ENCODE results near the gene BRPF1.

Gene BRPF1

GRCh38 chr3:9730657-9731205 is 804 bp upstream of the BRPF1 start:
- H3K27me3 Mint-ChIP-seq: no peaks in the 10 kb centered on the region
- no peak for DNase-seq
- ATAC-seq (replicated peaks): peak; percentile 45 to 46
- H3K9me3 Mint-ChIP-seq: no peaks in the 10 kb centered on the region
- peaks cover 42 to 62% of the 10 kb centered on the region in 2 donors for H3K4me1 Mint-ChIP-seq
- H3K27ac Mint-ChIP-seq: peak overlapping the region; percentile 99
- peak overlapping the region; percentile 87 to 94 for H3K4me3 Mint-ChIP-seq
- peaks cover 10 to 28% of the 10 kb centered on the region in 2 donors for H3K36me3 Mint-ChIP-seq

DNA sequence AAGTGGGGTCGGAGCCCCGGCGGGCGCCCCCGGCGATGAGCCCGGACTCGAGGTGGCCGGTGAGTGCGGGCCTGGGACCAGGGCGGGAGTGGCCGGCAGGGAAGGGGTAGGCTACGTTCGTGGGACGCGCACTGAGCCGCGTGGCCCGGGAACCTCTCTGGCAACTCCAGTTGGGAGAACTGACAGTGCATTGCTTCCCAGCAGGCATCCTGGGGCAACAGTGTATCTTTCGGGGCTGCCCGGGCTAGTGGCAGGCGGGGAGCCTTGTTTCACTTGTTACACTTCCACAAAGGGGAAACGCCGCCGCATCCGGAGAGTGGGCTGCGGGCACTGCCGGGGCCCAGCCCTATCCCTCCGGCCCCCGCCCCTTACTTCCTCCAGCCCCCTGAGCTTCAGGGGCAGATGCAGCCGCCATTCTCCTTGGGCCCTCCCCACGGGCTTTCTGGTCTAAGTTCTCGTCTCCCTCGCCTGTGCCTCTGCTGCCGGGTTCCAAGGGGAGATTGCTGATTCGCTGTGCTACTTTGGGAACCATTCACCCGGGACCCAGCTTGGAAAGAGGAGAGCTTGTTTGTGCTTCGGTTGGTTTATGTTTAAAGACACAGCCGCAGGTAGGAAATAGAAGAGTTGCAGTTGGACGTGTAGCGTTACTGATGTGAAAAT is 675 bp downstream of the BRPF1 start:
- H3K27ac Mint-ChIP-seq: peak overlapping the region; percentile 99
- peak; percentile 45 for DNase-seq
- no peaks in the 10 kb centered on the region for H3K27me3 Mint-ChIP-seq
- peaks cover 44 to 67% of the 10 kb centered on the region in 2 donors for H3K4me1 Mint-ChIP-seq
- ATAC-seq (replicated peaks): peak; percentile 17 to 21
- H3K4me3 Mint-ChIP-seq: peak overlapping the region; percentile 87 to 92
- H3K9me3 Mint-ChIP-seq: no peaks in the 10 kb centered on the region
- H3K36me3 Mint-ChIP-seq: peaks cover 19 to 36% of the 10 kb centered on the region in 2 donors

DNA sequence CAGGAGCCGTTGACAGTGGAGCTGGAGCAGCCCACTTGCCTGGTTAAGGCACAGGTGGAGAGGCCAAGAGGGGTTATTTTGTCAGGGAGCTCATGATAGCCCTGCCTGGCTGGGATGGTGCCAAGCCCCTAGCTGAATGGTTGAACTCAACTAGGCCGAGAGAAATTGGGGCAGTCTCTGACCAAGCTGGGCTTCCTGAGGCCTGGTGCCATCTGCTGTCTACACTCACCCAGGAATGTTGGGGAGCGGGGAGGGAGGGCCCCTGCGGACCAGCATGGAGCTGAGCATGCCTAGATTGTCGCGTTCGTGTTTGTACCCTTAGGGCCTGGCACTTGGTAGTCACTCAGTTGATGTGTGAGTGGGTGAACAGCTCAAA is 1.2 kb downstream of the BRPF1 start:
- Mint-ChIP-seq H3K4me1 (peaks cover 39 to 66% of the 10 kb centered on the region in 2 donors), H3K36me3 (peaks cover 21 to 36% of the 10 kb centered on the region in 2 donors)
- no peak for DNase-seq

GRCh38 chr3:9736831-9737230 is 5.3 kb downstream of the BRPF1 start:
- DNase-seq (no peak), ATAC-seq (replicated peaks) (no peak)
- Mint-ChIP-seq H3K9me3 (no peaks in the 10 kb centered on the region), H3K36me3 (peaks cover 47 to 66% of the 10 kb centered on the region in 2 donors), H3K27ac (peak overlapping the region; percentile 47), H3K27me3 (no peaks in the 10 kb centered on the region), H3K4me3 (no peak overlapping the region), H3K4me1 (peaks cover 33 to 57% of the 10 kb centered on the region in 2 donors)

More for the DNA sequence above, 1.2 kb downstream of the BRPF1 start:
- peak overlapping the region; percentile 99 for H3K27ac Mint-ChIP-seq
- no peaks in the 10 kb centered on the region for H3K27me3 Mint-ChIP-seq
- H3K4me3 Mint-ChIP-seq: peak overlapping the region; percentile 87 to 92
- no peak for ATAC-seq (replicated peaks)
- no peaks in the 10 kb centered on the region for H3K9me3 Mint-ChIP-seq

- Mint-ChIP-seq H3K36me3 (peaks cover 61 to 68% of the 10 kb centered on the region in 2 donors), H3K4me3 (no peak overlapping the region), H3K4me1 (peaks cover 16 to 36% of the 10 kb centered on the region in 2 donors), H3K27ac (no peak overlapping the region), H3K9me3 (no peaks in the 10 kb centered on the region), H3K27me3 (no peaks in the 10 kb centered on the region)
- DNase-seq (no peak), ATAC-seq (replicated peaks) (no peak)
Measured at GRCh38 chr3:9739181-9739580, 7.6 kb downstream of the BRPF1 start.

DNA sequence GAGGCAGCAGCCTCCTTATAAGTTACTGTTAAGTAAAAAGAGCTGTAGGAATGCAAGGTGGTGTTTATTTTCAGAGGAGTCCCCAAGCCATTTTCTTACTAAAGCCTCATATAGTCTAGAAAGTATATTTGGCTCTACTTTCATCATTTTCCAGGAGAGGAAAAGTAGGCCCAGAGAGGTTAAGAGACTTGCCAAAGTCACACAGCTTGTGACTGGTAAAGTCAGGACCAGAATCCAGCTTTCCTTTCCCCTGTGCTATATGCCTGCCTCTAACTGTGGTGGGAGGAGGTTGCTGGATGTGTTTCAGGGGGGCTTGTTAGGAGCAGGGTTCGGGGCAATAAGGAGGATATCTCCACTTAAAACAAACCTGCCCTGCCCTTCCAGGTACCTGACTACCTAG is 11.0 kb downstream of the BRPF1 start:
- H3K36me3 Mint-ChIP-seq: peaks cover 57 to 78% of the 10 kb centered on the region in 2 donors
- H3K27me3 Mint-ChIP-seq: no peaks in the 10 kb centered on the region
- no peaks in the 10 kb centered on the region for H3K9me3 Mint-ChIP-seq
- H3K27ac Mint-ChIP-seq: no peak overlapping the region
- no peak for DNase-seq
- no peak for ATAC-seq (replicated peaks)
- peaks cover 12 to 22% of the 10 kb centered on the region in 2 donors for H3K4me1 Mint-ChIP-seq
- no peak overlapping the region for H3K4me3 Mint-ChIP-seq

DNA sequence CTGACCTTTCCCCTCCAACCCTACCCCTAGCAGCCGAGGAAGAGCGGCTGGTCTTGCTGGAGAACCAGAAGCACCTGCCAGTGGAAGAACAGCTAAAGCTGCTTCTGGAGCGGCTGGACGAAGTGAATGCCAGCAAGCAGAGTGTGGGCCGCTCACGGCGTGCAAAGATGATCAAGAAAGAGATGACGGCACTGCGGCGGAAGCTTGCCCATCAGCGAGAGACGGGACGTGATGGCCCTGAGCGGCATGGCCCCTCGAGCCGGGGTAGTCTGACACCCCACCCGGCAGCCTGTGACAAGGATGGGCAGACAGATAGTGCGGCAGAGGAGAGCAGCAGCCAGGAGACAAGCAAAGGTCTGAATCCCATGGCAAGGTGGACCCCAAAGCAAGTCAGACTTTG is 12.0 kb downstream of the BRPF1 start:
- Mint-ChIP-seq H3K4me1 (peaks cover 12 to 23% of the 10 kb centered on the region in 2 donors), H3K27me3 (no peaks in the 10 kb centered on the region), H3K36me3 (peaks cover 54 to 80% of the 10 kb centered on the region in 2 donors), H3K9me3 (no peaks in the 10 kb centered on the region), H3K27ac (no peak overlapping the region), H3K4me3 (no peak overlapping the region)
- ATAC-seq (replicated peaks): no peak
- DNase-seq: no peak

DNA sequence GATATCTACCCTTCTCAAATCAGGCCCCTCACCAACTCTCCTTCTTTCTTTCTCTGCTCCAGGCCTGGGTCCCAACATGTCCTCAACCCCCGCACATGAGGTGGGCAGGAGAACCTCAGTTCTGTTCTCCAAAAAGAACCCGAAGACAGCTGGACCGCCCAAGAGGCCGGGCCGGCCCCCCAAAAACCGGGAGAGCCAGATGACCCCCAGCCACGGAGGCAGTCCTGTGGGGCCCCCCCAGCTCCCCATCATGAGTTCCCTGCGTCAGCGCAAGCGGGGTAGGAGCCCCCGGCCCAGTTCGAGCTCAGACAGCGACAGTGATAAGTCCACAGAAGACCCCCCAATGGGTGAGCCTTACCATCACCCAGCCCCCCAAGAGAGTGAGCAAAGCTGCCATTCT is 12.6 kb downstream of the BRPF1 start:
- Mint-ChIP-seq H3K36me3 (peaks cover 53 to 80% of the 10 kb centered on the region in 2 donors), H3K4me1 (peaks cover 14 to 24% of the 10 kb centered on the region in 2 donors)

DNA sequence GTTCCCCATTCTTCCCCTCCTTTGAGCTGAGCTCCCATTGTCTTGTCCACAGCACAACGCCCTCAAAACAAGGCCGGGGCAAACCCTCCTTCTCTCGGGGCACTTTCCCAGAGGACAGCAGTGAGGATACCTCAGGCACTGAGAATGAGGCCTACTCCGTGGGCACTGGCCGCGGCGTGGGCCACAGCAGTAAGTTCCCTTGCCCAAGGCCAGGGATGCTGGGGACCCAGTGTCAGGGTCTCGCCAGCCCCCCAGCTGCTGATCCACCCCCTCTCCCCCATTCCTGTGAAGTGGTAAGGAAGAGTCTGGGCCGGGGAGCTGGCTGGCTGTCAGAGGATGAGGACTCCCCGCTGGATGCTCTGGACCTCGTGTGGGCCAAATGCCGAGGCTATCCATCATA is 14.0 kb downstream of the BRPF1 start:
- DNase-seq (no peak), ATAC-seq (replicated peaks) (no peak)
- Mint-ChIP-seq H3K27me3 (no peaks in the 10 kb centered on the region), H3K27ac (no peak overlapping the region), H3K9me3 (no peaks in the 10 kb centered on the region), H3K4me3 (no peak overlapping the region), H3K36me3 (peaks cover 49 to 76% of the 10 kb centered on the region in 2 donors), H3K4me1 (peaks cover 20 to 35% of the 10 kb centered on the region in 2 donors)

More for the DNA sequence above, 12.6 kb downstream of the BRPF1 start:
- no peak overlapping the region for H3K4me3 Mint-ChIP-seq
- DNase-seq: no peak
- no peak overlapping the region for H3K27ac Mint-ChIP-seq
- H3K27me3 Mint-ChIP-seq: no peaks in the 10 kb centered on the region
- ATAC-seq (replicated peaks): no peak
- H3K9me3 Mint-ChIP-seq: no peaks in the 10 kb centered on the region

GRCh38 chr3:9746330-9746729 is 14.8 kb downstream of the BRPF1 start:
- DNase-seq (no peak), ATAC-seq (replicated peaks) (no peak)
- Mint-ChIP-seq H3K36me3 (peaks cover 43 to 68% of the 10 kb centered on the region in 2 donors), H3K9me3 (no peaks in the 10 kb centered on the region), H3K4me1 (peaks cover 23 to 43% of the 10 kb centered on the region in 2 donors), H3K27me3 (no peaks in the 10 kb centered on the region), H3K27ac (peak overlapping the region; percentile 14), H3K4me3 (no peak overlapping the region)

- Mint-ChIP-seq H3K36me3 (peaks cover 45 to 72% of the 10 kb centered on the region in 2 donors), H3K27ac (peak overlapping the region; percentile 56), H3K27me3 (no peaks in the 10 kb centered on the region), H3K4me3 (no peak overlapping the region), H3K9me3 (no peaks in the 10 kb centered on the region), H3K4me1 (peaks cover 32 to 52% of the 10 kb centered on the region in 2 donors)
- peak; percentile 39 for DNase-seq
- ATAC-seq (replicated peaks): peak; percentile 24 to 35
Measured at GRCh38 chr3:9747267-9747666, 15.7 kb downstream of the BRPF1 start.

DNA sequence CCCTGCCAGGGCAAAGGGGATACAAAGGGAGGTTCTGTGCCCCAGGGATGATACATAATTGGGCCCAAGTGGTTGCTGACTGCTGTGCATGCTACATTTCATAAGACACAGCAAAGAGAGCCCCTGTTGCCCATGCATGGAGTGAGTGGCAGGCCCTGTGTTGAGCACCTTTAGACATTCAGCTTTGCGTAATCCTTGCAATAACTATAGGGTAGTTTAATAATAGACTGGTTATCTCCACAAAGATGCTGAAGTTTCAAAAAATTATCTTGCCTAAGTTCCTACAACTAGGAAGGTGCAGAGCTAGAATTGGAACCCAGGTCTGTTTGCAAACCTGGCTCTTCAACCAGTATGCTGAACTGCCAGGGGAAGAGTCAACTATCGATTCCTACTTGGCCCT is 16.5 kb downstream of the BRPF1 start:
- H3K27me3 Mint-ChIP-seq: no peaks in the 10 kb centered on the region
- H3K27ac Mint-ChIP-seq: peak overlapping the region; percentile 56
- peaks cover 38 to 59% of the 10 kb centered on the region in 2 donors for H3K4me1 Mint-ChIP-seq

GRCh38 chr3:9749296-9749644 is 17.7 kb downstream of the BRPF1 start:
- peaks cover 34 to 67% of the 10 kb centered on the region in 2 donors for H3K36me3 Mint-ChIP-seq
- no peak for DNase-seq

More for the DNA sequence above, 16.5 kb downstream of the BRPF1 start:
- Mint-ChIP-seq H3K36me3 (peaks cover 40 to 72% of the 10 kb centered on the region in 2 donors), H3K4me3 (no peak overlapping the region), H3K9me3 (no peaks in the 10 kb centered on the region)
- ATAC-seq (replicated peaks): no peak
- DNase-seq: no peak

DNA sequence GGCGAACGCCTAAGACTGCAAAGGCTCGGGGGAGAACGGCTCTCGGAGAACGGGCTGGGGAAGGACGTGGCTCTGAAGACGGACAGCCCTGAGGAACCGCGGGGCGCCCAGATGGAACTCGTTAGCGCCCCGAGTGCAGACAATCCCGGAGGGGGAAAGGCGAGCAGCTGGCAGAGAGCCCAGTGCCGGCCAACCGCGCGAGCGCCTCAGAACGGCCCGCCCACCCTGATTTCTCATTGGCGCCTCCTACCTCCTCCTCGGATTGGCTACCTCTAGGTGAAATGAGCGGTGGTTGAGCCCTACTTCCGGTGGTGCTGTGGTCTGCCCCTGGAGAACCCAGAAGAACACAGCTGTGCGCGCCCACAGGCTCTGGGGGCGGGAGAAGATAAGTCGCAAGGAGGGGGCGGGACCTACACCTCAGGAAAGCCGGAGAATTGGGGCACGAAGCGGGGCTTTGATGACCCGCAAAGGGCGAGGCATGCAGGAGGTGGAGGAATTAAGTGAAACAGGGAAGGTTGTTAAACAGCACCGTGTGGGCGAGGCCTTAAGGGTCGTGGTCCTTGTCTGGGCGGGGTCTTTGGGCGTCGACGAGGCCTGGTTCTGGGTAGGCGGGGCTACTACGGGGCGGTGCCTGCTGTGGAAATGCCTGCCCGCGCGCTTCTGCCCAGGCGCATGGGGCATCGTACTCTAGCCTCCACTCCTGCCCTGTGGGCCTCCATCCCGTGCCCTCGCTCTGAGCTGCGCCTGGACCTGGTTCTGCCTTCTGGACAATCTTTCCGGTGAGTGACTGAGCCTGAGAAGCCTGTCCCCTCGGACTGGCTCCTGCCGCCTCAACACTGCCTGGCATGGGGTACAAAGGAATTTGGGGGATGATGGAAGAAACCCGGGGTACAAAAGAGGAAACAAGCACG is 18.4 kb downstream of the BRPF1 start, which contains the start of gene OGG1:
OGG1 (plus strand) TSS at position 308 of the 911 bp plus-strand sequence; CDS start at position 643, 335 bp downstream.
- H3K9me3 Mint-ChIP-seq: no peaks in the 10 kb centered on the region
- ATAC-seq (replicated peaks): peak; percentile 90 to 93
- no peaks in the 10 kb centered on the region for H3K27me3 Mint-ChIP-seq
- peaks cover 44 to 74% of the 10 kb centered on the region in 2 donors for H3K4me1 Mint-ChIP-seq
- H3K27ac Mint-ChIP-seq: peak within 1 kb of the TSS; percentile 97
- H3K36me3 Mint-ChIP-seq: peaks cover 31 to 67% of the 10 kb centered on the region in 2 donors
- DNase-seq: peak; percentile 97
- peak within 1 kb of the TSS; percentile 86 to 99 for H3K4me3 Mint-ChIP-seq

More at GRCh38 chr3:9749296-9749644, 17.7 kb downstream of the BRPF1 start:
- H3K27ac Mint-ChIP-seq: peak overlapping the region; percentile 97
- H3K4me3 Mint-ChIP-seq: peak overlapping the region; percentile 86 to 99
- H3K27me3 Mint-ChIP-seq: no peaks in the 10 kb centered on the region
- H3K9me3 Mint-ChIP-seq: no peaks in the 10 kb centered on the region
- H3K4me1 Mint-ChIP-seq: peaks cover 40 to 68% of the 10 kb centered on the region in 2 donors
- ATAC-seq (replicated peaks): no peak

All from stimulated activated naive B cell treated with anti-CD40 and anti-IgM and Interleukin-4, amounts not matched to agents 10 μg/mL and 1 μg/mL and 100 μg/mL, for 72 hours (primary cell).